Measurements from ENCODE around the gene ETNK2.

Gene ETNK2, protein sequence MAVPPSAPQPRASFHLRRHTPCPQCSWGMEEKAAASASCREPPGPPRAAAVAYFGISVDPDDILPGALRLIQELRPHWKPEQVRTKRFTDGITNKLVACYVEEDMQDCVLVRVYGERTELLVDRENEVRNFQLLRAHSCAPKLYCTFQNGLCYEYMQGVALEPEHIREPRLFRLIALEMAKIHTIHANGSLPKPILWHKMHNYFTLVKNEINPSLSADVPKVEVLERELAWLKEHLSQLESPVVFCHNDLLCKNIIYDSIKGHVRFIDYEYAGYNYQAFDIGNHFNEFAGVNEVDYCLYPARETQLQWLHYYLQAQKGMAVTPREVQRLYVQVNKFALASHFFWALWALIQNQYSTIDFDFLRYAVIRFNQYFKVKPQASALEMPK

DNA sequence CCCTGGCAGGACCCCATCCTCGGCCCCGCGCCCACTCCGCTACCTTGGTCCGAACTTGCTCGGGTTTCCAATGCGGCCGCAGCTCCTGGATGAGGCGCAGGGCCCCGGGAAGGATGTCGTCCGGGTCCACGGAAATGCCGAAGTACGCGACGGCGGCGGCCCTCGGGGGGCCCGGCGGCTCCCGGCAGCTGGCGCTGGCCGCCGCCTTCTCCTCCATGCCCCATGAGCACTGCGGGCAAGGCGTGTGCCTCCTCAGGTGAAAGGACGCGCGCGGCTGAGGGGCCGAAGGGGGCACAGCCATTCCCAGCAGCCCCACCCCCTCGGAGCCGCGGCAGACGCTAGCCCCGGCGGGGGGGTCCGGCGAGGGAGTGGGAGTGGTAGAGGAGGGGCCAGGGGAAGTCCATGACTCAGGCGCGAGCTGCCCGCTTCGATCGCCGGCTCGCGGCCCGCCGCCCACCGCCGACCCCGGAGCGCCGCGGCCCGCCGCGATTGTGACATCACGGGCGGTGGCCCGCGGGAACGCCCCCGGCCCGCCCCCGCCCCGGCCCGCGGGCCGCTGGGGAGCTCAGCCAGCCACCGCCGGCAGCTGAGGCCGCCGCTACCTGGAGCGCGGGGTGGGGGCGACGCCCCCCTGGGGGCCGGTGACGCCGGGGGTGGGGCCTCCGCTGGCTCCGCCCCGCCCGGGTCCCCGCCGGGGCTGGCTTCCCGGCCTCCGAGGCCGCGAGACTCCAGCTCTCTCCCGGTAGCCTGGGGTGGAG is at the start of gene ETNK2:
ETNK2 (minus strand) TSS at position 493 of the 758 bp plus-strand sequence; CDS start at position 301, 192 bp downstream.
- TF ChIP-seq SUZ12 (IDR thresholded peaks at IDR 0.05; ENCODE audit: extremely low read depth, insufficient read depth, insufficient read length): no peak
- no peak for TF ChIP-seq YY1 (IDR thresholded peaks at IDR 0.05; ENCODE audit: insufficient read depth, insufficient read length)
- TF ChIP-seq ZNF274 (IDR thresholded peaks at IDR 0.05; ENCODE audit: low read depth, low read length): no peak
- H3K4me1 ChIP-seq (ENCODE audit: insufficient read depth, insufficient read length): peaks cover 32% of the 10 kb centered on the region
- H3K9ac ChIP-seq (ENCODE audit: insufficient read length, low read depth): peak within 1 kb of the TSS; percentile 91
- H3K27me3 ChIP-seq (ENCODE audit: insufficient read depth, insufficient read length): no peaks in the 10 kb centered on the region
- DNase-seq (ENCODE audit: low read depth, low spot score): no peak
- no peaks in the 10 kb centered on the region for H3K36me3 ChIP-seq (ENCODE audit: insufficient read depth, insufficient read length, low read length)
- peak within 1 kb of the TSS; percentile 73 for H3K4me3 ChIP-seq (ENCODE audit: insufficient read length, low read depth)
- H3K9me3 ChIP-seq (ENCODE audit: insufficient read depth, low read length): no peaks in the 10 kb centered on the region

- Histone ChIP-seq H3K9ac (ENCODE audit: insufficient read length, low read depth) (no peak overlapping the region), H3K27me3 (ENCODE audit: insufficient read depth, insufficient read length) (peaks cover under 1% of the 10 kb centered on the region), H3K4me1 (ENCODE audit: insufficient read depth, insufficient read length) (peaks cover 13% of the 10 kb centered on the region), H3K9me3 (ENCODE audit: insufficient read depth, low read length) (no peaks in the 10 kb centered on the region), H3K36me3 (ENCODE audit: insufficient read depth, insufficient read length, low read length) (no peaks in the 10 kb centered on the region), H3K4me3 (ENCODE audit: insufficient read length, low read depth) (no peak overlapping the region)
- TF ChIP-seq SUZ12 (IDR thresholded peaks at IDR 0.05; ENCODE audit: extremely low read depth, insufficient read depth, insufficient read length) (no peak), YY1 (IDR thresholded peaks at IDR 0.05; ENCODE audit: insufficient read depth, insufficient read length) (no peak), ZNF274 (IDR thresholded peaks at IDR 0.05; ENCODE audit: low read depth, low read length) (no peak)
- DNase-seq (ENCODE audit: low read depth, low spot score): no peak
Observed at GRCh38 chr1:204201348-204202040, 49.6 kb upstream of the ETNK2 start.

DNA sequence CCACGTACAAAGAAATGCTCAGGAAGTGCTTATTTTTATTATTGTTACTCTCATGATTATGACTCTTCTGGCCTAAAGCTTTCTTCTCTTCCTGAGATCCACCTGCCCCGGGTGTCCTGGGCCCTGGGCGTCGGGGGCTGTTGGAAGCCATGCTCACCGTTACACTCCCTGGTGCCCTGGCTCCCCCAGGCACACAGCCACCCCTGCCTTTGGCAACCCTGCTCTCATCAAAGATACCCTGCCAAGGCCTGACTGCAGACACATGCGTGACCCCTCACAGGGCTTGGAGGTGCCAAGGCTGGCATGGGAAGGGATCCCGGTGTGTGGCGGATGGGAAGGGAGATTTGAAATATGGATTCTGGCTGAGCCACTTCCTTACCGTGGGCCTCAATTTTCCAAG is 47.7 kb upstream of the ETNK2 start:
- H3K9ac ChIP-seq (ENCODE audit: insufficient read length, low read depth): no peak overlapping the region
- H3K36me3 ChIP-seq (ENCODE audit: insufficient read depth, insufficient read length, low read length): no peaks in the 10 kb centered on the region
- no peak for DNase-seq (ENCODE audit: low read depth, low spot score)
- H3K4me1 ChIP-seq (ENCODE audit: insufficient read depth, insufficient read length): peaks cover 29% of the 10 kb centered on the region
- no peaks in the 10 kb centered on the region for H3K27me3 ChIP-seq (ENCODE audit: insufficient read depth, insufficient read length)
- no peak for TF ChIP-seq ZNF274 (IDR thresholded peaks at IDR 0.05; ENCODE audit: low read depth, low read length)
- TF ChIP-seq SUZ12 (IDR thresholded peaks at IDR 0.05; ENCODE audit: extremely low read depth, insufficient read depth, insufficient read length): no peak
- TF ChIP-seq YY1 (IDR thresholded peaks at IDR 0.05; ENCODE audit: insufficient read depth, insufficient read length): no peak
- no peak overlapping the region for H3K4me3 ChIP-seq (ENCODE audit: insufficient read length, low read depth)
- no peaks in the 10 kb centered on the region for H3K9me3 ChIP-seq (ENCODE audit: insufficient read depth, low read length)

DNA sequence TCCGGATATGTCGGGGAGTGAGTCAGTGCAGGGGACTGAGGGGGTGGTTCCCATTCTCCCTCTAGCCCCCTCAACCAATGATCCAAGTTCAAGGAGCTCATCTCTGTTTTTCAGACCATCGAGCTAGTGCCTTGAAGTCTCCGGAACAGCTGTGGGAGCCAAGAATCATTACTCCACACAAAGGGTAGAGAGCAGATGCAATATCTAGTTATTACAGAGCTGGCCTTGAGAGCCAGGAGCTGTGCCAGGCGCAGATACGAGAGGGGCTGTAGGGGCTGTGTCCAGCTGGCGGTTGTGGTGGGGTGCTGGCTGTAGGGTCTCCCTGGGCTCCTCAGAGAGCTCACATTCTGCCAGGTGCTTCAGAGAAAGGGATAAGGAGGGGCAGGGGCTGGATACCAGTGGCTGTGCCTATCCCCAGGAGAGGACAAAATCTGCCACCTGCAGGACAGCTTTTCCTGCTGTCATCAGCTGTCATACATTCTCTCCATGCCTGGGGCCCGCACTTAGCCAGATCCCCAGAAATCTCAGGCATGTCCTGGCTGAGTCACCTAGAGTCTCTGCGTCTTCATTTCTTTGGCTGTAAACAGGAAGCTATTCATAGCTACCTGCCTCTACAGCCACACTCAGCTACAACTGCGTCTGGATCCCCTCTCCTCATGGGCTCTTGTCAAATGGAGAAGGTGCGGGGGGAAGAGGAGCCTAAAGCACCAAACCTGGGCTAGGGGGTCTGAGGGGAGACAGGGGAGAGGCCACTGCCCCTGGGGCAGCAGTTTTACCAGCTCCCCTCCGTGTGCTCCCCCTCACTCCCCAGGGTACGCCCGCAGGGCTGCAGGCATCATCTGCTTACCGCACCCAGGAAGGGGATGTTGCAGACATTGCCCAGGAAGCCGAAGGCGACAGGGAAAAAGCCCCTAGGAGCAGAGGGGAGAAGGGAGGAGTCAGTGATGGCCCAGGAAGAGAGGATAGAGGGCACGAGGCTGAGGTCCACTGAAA is 46.8 kb upstream of the ETNK2 start:
- peak; percentile 68 for DNase-seq (ENCODE audit: low read depth, low spot score)
- H3K9ac ChIP-seq (ENCODE audit: insufficient read length, low read depth): no peak overlapping the region

GRCh38 chr1:204197068-204197467 is 45.2 kb upstream of the ETNK2 start:
- Histone ChIP-seq H3K9me3 (ENCODE audit: insufficient read depth, low read length) (no peaks in the 10 kb centered on the region), H3K4me1 (ENCODE audit: insufficient read depth, insufficient read length) (peaks cover 29% of the 10 kb centered on the region), H3K27me3 (ENCODE audit: insufficient read depth, insufficient read length) (peaks cover 17% of the 10 kb centered on the region), H3K9ac (ENCODE audit: insufficient read length, low read depth) (no peak overlapping the region), H3K4me3 (ENCODE audit: insufficient read length, low read depth) (no peak overlapping the region), H3K36me3 (ENCODE audit: insufficient read depth, insufficient read length, low read length) (no peaks in the 10 kb centered on the region)
- TF ChIP-seq YY1 (IDR thresholded peaks at IDR 0.05; ENCODE audit: insufficient read depth, insufficient read length) (no peak), ZNF274 (IDR thresholded peaks at IDR 0.05; ENCODE audit: low read depth, low read length) (no peak), SUZ12 (IDR thresholded peaks at IDR 0.05; ENCODE audit: extremely low read depth, insufficient read depth, insufficient read length) (no peak)
- DNase-seq (ENCODE audit: low read depth, low spot score): no peak

More for the DNA sequence above, 46.8 kb upstream of the ETNK2 start:
- Histone ChIP-seq H3K4me3 (ENCODE audit: insufficient read length, low read depth) (no peak overlapping the region), H3K9me3 (ENCODE audit: insufficient read depth, low read length) (no peaks in the 10 kb centered on the region), H3K4me1 (ENCODE audit: insufficient read depth, insufficient read length) (peaks cover 29% of the 10 kb centered on the region), H3K36me3 (ENCODE audit: insufficient read depth, insufficient read length, low read length) (no peaks in the 10 kb centered on the region), H3K27me3 (ENCODE audit: insufficient read depth, insufficient read length) (peaks cover 3% of the 10 kb centered on the region)
- TF ChIP-seq SUZ12 (IDR thresholded peaks at IDR 0.05; ENCODE audit: extremely low read depth, insufficient read depth, insufficient read length): no peak
- no peak for TF ChIP-seq YY1 (IDR thresholded peaks at IDR 0.05; ENCODE audit: insufficient read depth, insufficient read length)
- no peak for TF ChIP-seq ZNF274 (IDR thresholded peaks at IDR 0.05; ENCODE audit: low read depth, low read length)

DNA sequence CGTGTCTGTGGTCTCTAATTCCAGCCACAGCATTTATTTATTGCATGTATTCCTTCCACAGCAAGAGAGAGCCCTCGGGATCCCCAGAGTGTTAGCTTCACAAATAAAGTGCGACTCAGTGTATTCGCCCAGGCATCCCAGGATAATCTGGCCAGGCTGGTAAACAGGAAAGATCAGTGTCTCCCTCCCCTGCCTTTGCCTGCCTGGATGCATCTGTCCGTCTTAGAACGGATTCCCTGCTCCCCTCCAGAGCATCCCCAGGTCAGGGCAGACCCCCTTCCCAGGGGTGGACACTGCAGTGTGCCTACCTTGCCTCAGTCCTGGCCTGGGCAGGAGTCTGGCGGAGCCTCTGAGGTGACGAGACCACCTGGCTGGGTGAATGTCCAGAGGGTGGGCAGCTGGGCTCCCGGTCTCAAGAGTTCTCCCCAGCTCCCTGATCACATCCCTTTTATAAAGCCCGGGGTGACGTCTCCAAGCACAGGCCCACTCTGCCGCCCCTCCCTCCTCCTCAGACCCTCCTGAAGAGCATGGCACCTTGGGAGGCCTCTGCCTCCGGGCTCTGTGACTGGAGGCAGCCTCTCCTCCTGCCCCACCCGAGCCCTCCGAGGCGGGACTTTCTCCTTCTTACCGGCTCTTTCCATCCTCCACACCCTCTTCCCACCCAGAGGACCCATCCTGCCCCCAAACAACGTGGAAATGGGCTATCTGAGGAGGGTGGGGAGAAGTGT is 44.4 kb upstream of the ETNK2 start, which contains the start of gene KISS1:
KISS1 (minus strand) TSS at position 424 of the 728 bp plus-strand sequence. CDS start 3,615 bp downstream, outside the sequence.
- TF ChIP-seq SUZ12 (IDR thresholded peaks at IDR 0.05; ENCODE audit: extremely low read depth, insufficient read depth, insufficient read length) (no peak), ZNF274 (IDR thresholded peaks at IDR 0.05; ENCODE audit: low read depth, low read length) (no peak), YY1 (IDR thresholded peaks at IDR 0.05; ENCODE audit: insufficient read depth, insufficient read length) (no peak)
- no peak within 1 kb of the TSS for H3K9ac ChIP-seq (ENCODE audit: insufficient read length, low read depth)
- no peaks in the 10 kb centered on the region for H3K9me3 ChIP-seq (ENCODE audit: insufficient read depth, low read length)
- no peak for DNase-seq (ENCODE audit: low read depth, low spot score)
- H3K4me1 ChIP-seq (ENCODE audit: insufficient read depth, insufficient read length): peaks cover 29% of the 10 kb centered on the region
- H3K4me3 ChIP-seq (ENCODE audit: insufficient read length, low read depth): no peak within 1 kb of the TSS
- H3K27me3 ChIP-seq (ENCODE audit: insufficient read depth, insufficient read length): peaks cover 25% of the 10 kb centered on the region
- no peaks in the 10 kb centered on the region for H3K36me3 ChIP-seq (ENCODE audit: insufficient read depth, insufficient read length, low read length)

Data from NT2/D1 (cell line).